ENCODE results near the gene KDM7A.
A peak's percentile ranks its signal among the peaks of the same experiment; 100 is the strongest.

The KDM7A gene

DNA sequence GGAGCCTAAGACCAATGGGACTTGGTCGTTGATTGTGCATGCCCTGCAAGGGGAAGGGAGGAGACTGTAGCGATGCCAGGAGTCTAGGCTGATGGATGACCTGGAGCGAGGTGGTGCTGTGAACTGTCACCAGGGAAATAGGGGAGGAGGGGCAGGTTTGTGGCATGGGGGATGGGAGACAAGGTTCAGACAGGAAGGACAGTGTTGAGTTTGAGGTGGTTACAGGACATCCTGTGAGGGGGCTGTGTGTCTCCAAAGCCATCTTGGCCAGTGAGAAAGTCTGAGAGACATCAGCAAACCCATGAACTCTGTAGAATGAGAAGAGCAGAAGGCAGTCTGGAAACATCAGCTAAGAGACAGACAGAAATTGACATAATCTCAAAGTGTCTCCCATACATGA, 38.5 kb upstream of the KDM7A start:
- H3K4ac ChIP-seq (ENCODE audit: low read depth, low read length), result no peak overlapping the region
- H2AK5ac ChIP-seq (ENCODE audit: low read length), result no peak overlapping the region
- no peak overlapping the region for H3K27ac ChIP-seq (ENCODE audit: low read depth, low read length)
- H3K4me2 ChIP-seq (ENCODE audit: low read length), result no peak overlapping the region
- no peak overlapping the region for H3K18ac ChIP-seq (ENCODE audit: low read length)
- no peaks in the 10 kb centered on the region for H3K36me3 ChIP-seq (ENCODE audit: control insufficient read depth in 1 of 2, insufficient read depth in 2 of 2, low read length in 2 of 2)
- peaks cover 0 to 3% of the 10 kb centered on the region in 2 experiments for H3K4me1 ChIP-seq (ENCODE audit: control insufficient read depth in 1 of 2, insufficient read depth in 2 of 2, low read length in 2 of 2)
- no peak overlapping the region for H2BK12ac ChIP-seq (ENCODE audit: low read length)
- no CpG with 5 or more reads among the region's 3 CpGs for WGBS (ENCODE audit: extremely low coverage, insufficient coverage, insufficient read length)
- H2BK120ac ChIP-seq (ENCODE audit: insufficient read depth, low read length, poor library complexity), result no peak overlapping the region
- peaks cover 2% of the 10 kb centered on the region for H3K9me3 ChIP-seq (ENCODE audit: insufficient read depth, low read depth, low read length)
- H3K4me3 ChIP-seq (ENCODE audit: low read depth, low read length), result no peak overlapping the region
- no peak overlapping the region for H2AFZ ChIP-seq (ENCODE audit: insufficient read depth, low read length, poor library complexity)
- H3K9ac ChIP-seq (ENCODE audit: low read length), result no peak overlapping the region
- H3K79me1 ChIP-seq (ENCODE audit: low read length), result no peaks in the 10 kb centered on the region
- DNase-seq, result no peak
- H2BK5ac ChIP-seq (ENCODE audit: low read depth, low read length, poor library complexity), result no peak overlapping the region
- H3K27me3 ChIP-seq (ENCODE audit: insufficient read depth, low read length), result no peaks in the 10 kb centered on the region
- no peak overlapping the region for H4K91ac ChIP-seq (ENCODE audit: low read depth, low read length)
- no peak overlapping the region for H3K23ac ChIP-seq (ENCODE audit: low read length)
- H3K14ac ChIP-seq (ENCODE audit: low read length), result no peak overlapping the region
- no peaks in the 10 kb centered on the region for H3K79me2 ChIP-seq (ENCODE audit: control insufficient read depth, insufficient read depth, low read length, poor library complexity)
- no peak overlapping the region for H4K8ac ChIP-seq (ENCODE audit: low read depth, low read length)
- no peak overlapping the region for H4K12ac ChIP-seq (ENCODE audit: low read depth, low read length)

GRCh38 chr7:140214075-140214684, 37.4 kb upstream of the KDM7A start:
- H3K4ac ChIP-seq (ENCODE audit: low read depth, low read length), result no peak overlapping the region
- no peak overlapping the region for H3K14ac ChIP-seq (ENCODE audit: low read length)
- H2AFZ ChIP-seq (ENCODE audit: insufficient read depth, low read length, poor library complexity), result no peak overlapping the region
- no peak overlapping the region for H4K8ac ChIP-seq (ENCODE audit: low read depth, low read length)
- H2AK5ac ChIP-seq (ENCODE audit: low read length), result no peak overlapping the region
- H2BK120ac ChIP-seq (ENCODE audit: insufficient read depth, low read length, poor library complexity), result no peak overlapping the region
- no peak overlapping the region for H3K9ac ChIP-seq (ENCODE audit: low read length)
- no peak overlapping the region for H3K18ac ChIP-seq (ENCODE audit: low read length)
- H3K27ac ChIP-seq (ENCODE audit: low read depth, low read length), result no peak overlapping the region
- H4K12ac ChIP-seq (ENCODE audit: low read depth, low read length), result no peak overlapping the region
- H3K36me3 ChIP-seq (ENCODE audit: control insufficient read depth in 1 of 2, insufficient read depth in 2 of 2, low read length in 2 of 2), result no peaks in the 10 kb centered on the region
- no CpG with 5 or more reads among the region's 3 CpGs for WGBS (ENCODE audit: extremely low coverage, insufficient coverage, insufficient read length)
- H3K79me1 ChIP-seq (ENCODE audit: low read length), result no peaks in the 10 kb centered on the region
- no peaks in the 10 kb centered on the region for H3K79me2 ChIP-seq (ENCODE audit: control insufficient read depth, insufficient read depth, low read length, poor library complexity)
- no peak overlapping the region for H3K4me3 ChIP-seq (ENCODE audit: low read depth, low read length)
- no peak overlapping the region for H3K23ac ChIP-seq (ENCODE audit: low read length)
- H3K4me1 ChIP-seq (ENCODE audit: control insufficient read depth in 1 of 2, insufficient read depth in 2 of 2, low read length in 2 of 2), result no peaks in the 10 kb centered on the region
- no peak overlapping the region for H2BK5ac ChIP-seq (ENCODE audit: low read depth, low read length, poor library complexity)
- no peak overlapping the region for H2BK12ac ChIP-seq (ENCODE audit: low read length)
- H4K91ac ChIP-seq (ENCODE audit: low read depth, low read length), result no peak overlapping the region
- DNase-seq, result peak in 1 of 2 donors; percentile 37
- H3K9me3 ChIP-seq (ENCODE audit: insufficient read depth, low read depth, low read length), result peaks cover 2% of the 10 kb centered on the region
- no peak overlapping the region for H3K4me2 ChIP-seq (ENCODE audit: low read length)
- no peaks in the 10 kb centered on the region for H3K27me3 ChIP-seq (ENCODE audit: insufficient read depth, low read length)

DNA sequence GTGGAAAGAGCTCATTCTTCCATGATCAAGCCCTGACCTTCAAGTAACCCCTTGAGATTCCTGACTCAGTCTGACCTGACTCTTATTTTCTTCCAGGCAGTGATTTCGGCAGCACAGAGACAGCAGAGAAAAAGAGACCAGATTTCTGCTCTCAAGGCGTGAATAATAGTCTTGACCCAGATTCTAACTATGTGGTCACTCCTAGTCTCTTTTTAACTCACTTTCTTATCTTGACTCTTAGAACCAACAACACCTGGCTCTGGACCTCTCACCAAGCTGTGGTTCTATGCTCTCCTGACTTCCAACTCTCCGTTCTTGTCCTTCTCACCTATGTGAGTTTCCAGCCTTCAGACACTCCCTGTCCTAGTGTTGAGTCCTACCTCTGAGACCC, 36.9 kb upstream of the KDM7A start:
- H3K4me2 ChIP-seq (ENCODE audit: low read length), result no peak overlapping the region
- H3K79me2 ChIP-seq (ENCODE audit: control insufficient read depth, insufficient read depth, low read length, poor library complexity), result no peaks in the 10 kb centered on the region
- no peak overlapping the region for H3K23ac ChIP-seq (ENCODE audit: low read length)
- H3K27me3 ChIP-seq (ENCODE audit: insufficient read depth, low read length), result no peaks in the 10 kb centered on the region
- H3K4me1 ChIP-seq (ENCODE audit: control insufficient read depth in 1 of 2, insufficient read depth in 2 of 2, low read length in 2 of 2), result no peaks in the 10 kb centered on the region
- no peaks in the 10 kb centered on the region for H3K79me1 ChIP-seq (ENCODE audit: low read length)
- H4K8ac ChIP-seq (ENCODE audit: low read depth, low read length), result no peak overlapping the region
- H3K36me3 ChIP-seq (ENCODE audit: control insufficient read depth in 1 of 2, insufficient read depth in 2 of 2, low read length in 2 of 2), result no peaks in the 10 kb centered on the region
- H4K91ac ChIP-seq (ENCODE audit: low read depth, low read length), result no peak overlapping the region
- H3K9me3 ChIP-seq (ENCODE audit: insufficient read depth, low read depth, low read length), result peaks cover 2% of the 10 kb centered on the region
- H3K18ac ChIP-seq (ENCODE audit: low read length), result no peak overlapping the region
- no peak overlapping the region for H3K4me3 ChIP-seq (ENCODE audit: low read depth, low read length)
- no peak overlapping the region for H2AK5ac ChIP-seq (ENCODE audit: low read length)
- H2BK5ac ChIP-seq (ENCODE audit: low read depth, low read length, poor library complexity), result no peak overlapping the region
- no peak overlapping the region for H3K4ac ChIP-seq (ENCODE audit: low read depth, low read length)
- H2BK120ac ChIP-seq (ENCODE audit: insufficient read depth, low read length, poor library complexity), result no peak overlapping the region
- H3K14ac ChIP-seq (ENCODE audit: low read length), result no peak overlapping the region
- H2BK12ac ChIP-seq (ENCODE audit: low read length), result no peak overlapping the region
- no CpG with 5 or more reads among the region's 3 CpGs for WGBS (ENCODE audit: extremely low coverage, insufficient coverage, insufficient read length)
- no peak overlapping the region for H3K9ac ChIP-seq (ENCODE audit: low read length)
- H3K27ac ChIP-seq (ENCODE audit: low read depth, low read length), result no peak overlapping the region
- H2AFZ ChIP-seq (ENCODE audit: insufficient read depth, low read length, poor library complexity), result no peak overlapping the region
- H4K12ac ChIP-seq (ENCODE audit: low read depth, low read length), result no peak overlapping the region
- DNase-seq, result no peak

GRCh38 chr7:140212100-140212881, 35.5 kb upstream of the KDM7A start:
- Histone ChIP-seq H3K9me3 (ENCODE audit: insufficient read depth, low read depth, low read length) (peaks cover 2% of the 10 kb centered on the region), H3K4me1 (ENCODE audit: control insufficient read depth in 1 of 2, insufficient read depth in 2 of 2, low read length in 2 of 2) (no peaks in the 10 kb centered on the region), H3K79me2 (ENCODE audit: control insufficient read depth, insufficient read depth, low read length, poor library complexity) (no peaks in the 10 kb centered on the region), H3K9ac (ENCODE audit: low read length) (no peak overlapping the region), H2BK5ac (ENCODE audit: low read depth, low read length, poor library complexity) (no peak overlapping the region), H3K4me3 (ENCODE audit: low read depth, low read length) (no peak overlapping the region), H4K12ac (ENCODE audit: low read depth, low read length) (no peak overlapping the region), H4K91ac (ENCODE audit: low read depth, low read length) (no peak overlapping the region), H3K27me3 (ENCODE audit: insufficient read depth, low read length) (no peaks in the 10 kb centered on the region), H2BK12ac (ENCODE audit: low read length) (no peak overlapping the region), H3K14ac (ENCODE audit: low read length) (no peak overlapping the region), H3K4me2 (ENCODE audit: low read length) (no peak overlapping the region), H3K27ac (ENCODE audit: low read depth, low read length) (no peak overlapping the region), H3K79me1 (ENCODE audit: low read length) (no peaks in the 10 kb centered on the region), H3K18ac (ENCODE audit: low read length) (no peak overlapping the region), H3K36me3 (ENCODE audit: control insufficient read depth in 1 of 2, insufficient read depth in 2 of 2, low read length in 2 of 2) (no peaks in the 10 kb centered on the region), H2AFZ (ENCODE audit: insufficient read depth, low read length, poor library complexity) (no peak overlapping the region), H2AK5ac (ENCODE audit: low read length) (no peak overlapping the region), H3K4ac (ENCODE audit: low read depth, low read length) (no peak overlapping the region), H3K23ac (ENCODE audit: low read length) (no peak overlapping the region), H4K8ac (ENCODE audit: low read depth, low read length) (no peak overlapping the region), H2BK120ac (ENCODE audit: insufficient read depth, low read length, poor library complexity) (no peak overlapping the region)
- no peak for DNase-seq
- WGBS (ENCODE audit: extremely low coverage, insufficient coverage, insufficient read length), result no CpG with 5 or more reads among the region's 10 CpGs

All from trophoblast cell (in vitro differentiated cells and primary cell).